GDM1 (cell line): ENCODE results near the gene UCHL3.
"Not testable (repeated sequence)": the region's sequence is repeated elsewhere in the genome, so short reads cannot be mapped to it uniquely, and the experiment has no call there.

Experiments
- DNase-seq: peaks from one replicate; lab custom pipeline; 2025; lab: John Stamatoyannopoulos, UW

UCHL3 gene

GRCh38 chr13:75549262-75550158, at the start of gene UCHL3:
UCHL3 (plus strand) TSS chr13:75549791; CDS start chr13:75549821, 30 bp downstream.
- peak; percentile 98 for DNase-seq

- DNase-seq, result peak; percentile 62
Measured at GRCh38 chr13:75505327-75505726, 44.3 kb upstream of the UCHL3 start.

- DNase-seq, result no peak
Measured at GRCh38 chr13:75506018-75506417, 43.6 kb upstream of the UCHL3 start.

- DNase-seq, result no peak
Measured at GRCh38 chr13:75507027-75508001, 42.3 kb upstream of the UCHL3 start.

GRCh38 chr13:75508002-75508548, 41.5 kb upstream of the UCHL3 start:
- DNase-seq, result no peak

- no peak for DNase-seq
Measured at GRCh38 chr13:75511051-75511625, 38.5 kb upstream of the UCHL3 start.

GRCh38 chr13:75512253-75512652, 37.3 kb upstream of the UCHL3 start:
- no peak for DNase-seq

GRCh38 chr13:75513271-75513670, 36.3 kb upstream of the UCHL3 start:
- DNase-seq, result no peak

GRCh38 chr13:75514080-75514995, 35.3 kb upstream of the UCHL3 start:
- peak; percentile 44 for DNase-seq

- no peak for DNase-seq
Measured at GRCh38 chr13:75518439-75519088, 31.0 kb upstream of the UCHL3 start.

- no peak for DNase-seq
Measured at GRCh38 chr13:75521956-75522355, 27.6 kb upstream of the UCHL3 start.

- DNase-seq, result no peak
Measured at GRCh38 chr13:75530549-75530961, 19.0 kb upstream of the UCHL3 start.

- no peak for DNase-seq
Measured at GRCh38 chr13:75533861-75534260, 15.7 kb upstream of the UCHL3 start.

GRCh38 chr13:75537401-75538365, 11.9 kb upstream of the UCHL3 start, which contains the start of gene COMMD6:
COMMD6 (minus strand) TSS chr13:75537841; CDS start chr13:75537805, 36 bp downstream.
- DNase-seq, result peak; percentile 75

GRCh38 chr13:75541287-75541686, 8.3 kb upstream of the UCHL3 start:
- DNase-seq, result peak; percentile 89

GRCh38 chr13:75541961-75542360, 7.6 kb upstream of the UCHL3 start:
- no peak for DNase-seq

GRCh38 chr13:75544681-75545330, 4.8 kb upstream of the UCHL3 start:
- DNase-seq, result no peak

GRCh38 chr13:75545386-75545785, 4.2 kb upstream of the UCHL3 start:
- DNase-seq, result not testable (repeated sequence)
